NCI-H2107 treated with DMSO at 0.1 percent for 48 hours (cell line): ENCODE results near the gene GNAL.
A peak's percentile ranks its signal among the peaks of the same experiment; 100 is the strongest.
"Not testable (repeated sequence)": the region's sequence is repeated elsewhere in the genome, so short reads cannot be mapped to it uniquely, and the experiment has no call there.

Experiments used
- DNase-seq: peaks from one replicate; lab custom pipeline; 2025; ENCODE audit not compliant: unreplicated experiment; lab: John Stamatoyannopoulos, UW

GNAL gene

GRCh38 chr18:11901826-11902438 lies 212.9 kb downstream of the GNAL start:
- no peak for DNase-seq

GRCh38 chr18:11902522-11903292 lies 213.6 kb downstream of the GNAL start:
- no peak for DNase-seq

- no peak for DNase-seq
These were observed 216.5 kb downstream of the GNAL start for GRCh38 chr18:11905613-11906012.

- no peak for DNase-seq
These were observed 217.1 kb downstream of the GNAL start for GRCh38 chr18:11906176-11906575.

GRCh38 chr18:11906926-11907874 lies 218.1 kb downstream of the GNAL start:
- DNase-seq = no peak

- DNase-seq = peak; percentile 45
These were observed 219.4 kb downstream of the GNAL start, which contains the start of gene MPPE1 for GRCh38 chr18:11908182-11909060. Gene MPPE1, minus strand, starts transcription at chr18:11908317. Its CDS starts 11,053 bp downstream, at chr18:11897264.

GRCh38 chr18:11909061-11909455 lies 220.0 kb downstream of the GNAL start:
- no peak for DNase-seq

GRCh38 chr18:11909591-11910026 lies 220.5 kb downstream of the GNAL start:
- DNase-seq = peak; percentile 9

GRCh38 chr18:11916880-11917279 lies 227.8 kb downstream of the GNAL start:
- not testable (repeated sequence) for DNase-seq

- DNase-seq = not testable (repeated sequence)
These were observed 230.5 kb downstream of the GNAL start for GRCh38 chr18:11919522-11919921.

GRCh38 chr18:11923450-11923849 lies 234.4 kb downstream of the GNAL start:
- DNase-seq = no peak

- DNase-seq = no peak
These were observed 236.9 kb downstream of the GNAL start for GRCh38 chr18:11925800-11926481.

- no peak for DNase-seq
These were observed 238.4 kb downstream of the GNAL start for GRCh38 chr18:11927497-11927896.

- DNase-seq = no peak
These were observed 243.3 kb downstream of the GNAL start for GRCh38 chr18:11932393-11932792.
